Activated T-cell treated with anti-CD3 and anti-CD28 coated beads, Interleukin-2, amount 50 U/mL, for 48 hours (primary cell): ENCODE measurements around the gene STRC.
"Not testable (repeated sequence)": the region's sequence is repeated elsewhere in the genome, so short reads cannot be mapped to it uniquely, and the experiment has no call there.

Source experiments
- DNase-seq, 2 experiments: peaks; one replicate each; pipeline ENCODE4 v3.0.0-alpha.2; 2020

The STRC gene

DNA sequence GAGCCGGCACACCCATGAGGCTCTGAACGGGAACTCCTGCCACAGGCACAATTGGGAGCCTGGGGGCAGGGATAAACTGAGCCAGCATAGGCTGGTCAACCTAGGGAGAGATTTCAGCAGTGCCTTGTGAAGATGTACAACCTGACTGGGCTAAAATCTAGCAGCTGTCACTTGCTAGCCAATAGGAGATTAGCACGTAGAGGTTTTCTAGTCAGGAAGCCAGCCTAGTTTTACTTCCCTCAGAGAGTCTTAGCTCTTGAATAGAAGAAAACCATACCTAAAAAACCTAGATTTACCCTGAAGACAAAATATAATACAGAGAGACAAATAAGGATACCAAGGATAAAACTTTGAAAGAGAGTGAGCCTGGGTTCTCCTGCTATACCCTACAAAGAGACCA, 55.8 kb downstream of the STRC start:
- DNase-seq = not testable (repeated sequence)

DNA sequence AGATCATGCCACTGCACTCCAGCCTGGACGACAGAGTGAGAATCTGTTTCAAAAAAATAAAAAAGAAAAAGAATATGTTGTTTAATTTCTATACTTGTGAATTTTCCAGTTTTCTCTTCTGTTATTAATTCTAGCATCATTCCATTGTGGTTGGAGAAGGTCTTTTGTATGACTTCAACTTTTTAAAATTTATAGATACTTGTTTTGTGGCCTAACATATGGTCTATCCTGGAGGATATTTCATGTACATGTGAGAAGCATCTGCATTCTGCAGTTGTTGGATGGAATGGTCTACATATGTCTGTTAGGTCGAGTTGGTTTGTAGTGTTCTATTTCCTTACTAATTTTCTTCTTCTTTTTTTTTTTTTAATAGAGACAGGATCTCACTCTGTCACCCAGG, 65.6 kb downstream of the STRC start:
- no peak for DNase-seq

DNA sequence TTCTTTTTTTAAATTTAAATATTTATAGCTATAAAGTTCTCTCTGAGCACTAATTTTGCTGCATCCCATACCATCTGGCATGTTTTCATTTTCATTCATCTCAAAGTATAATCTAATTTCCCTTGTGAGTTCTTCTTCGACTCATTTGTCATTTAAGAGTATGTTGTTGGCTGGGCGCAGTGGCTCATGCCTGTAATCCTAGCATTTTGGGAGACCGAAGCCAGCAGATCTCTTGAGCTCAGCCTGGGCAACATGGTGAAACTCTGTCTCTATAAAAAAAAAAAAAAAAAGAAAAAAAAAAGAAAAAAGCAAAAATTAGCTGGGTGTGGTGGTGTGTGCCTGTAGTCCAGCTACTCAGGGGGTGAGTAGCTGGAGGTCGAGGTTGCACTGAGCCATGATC, 66.3 kb downstream of the STRC start:
- no peak for DNase-seq

DNA sequence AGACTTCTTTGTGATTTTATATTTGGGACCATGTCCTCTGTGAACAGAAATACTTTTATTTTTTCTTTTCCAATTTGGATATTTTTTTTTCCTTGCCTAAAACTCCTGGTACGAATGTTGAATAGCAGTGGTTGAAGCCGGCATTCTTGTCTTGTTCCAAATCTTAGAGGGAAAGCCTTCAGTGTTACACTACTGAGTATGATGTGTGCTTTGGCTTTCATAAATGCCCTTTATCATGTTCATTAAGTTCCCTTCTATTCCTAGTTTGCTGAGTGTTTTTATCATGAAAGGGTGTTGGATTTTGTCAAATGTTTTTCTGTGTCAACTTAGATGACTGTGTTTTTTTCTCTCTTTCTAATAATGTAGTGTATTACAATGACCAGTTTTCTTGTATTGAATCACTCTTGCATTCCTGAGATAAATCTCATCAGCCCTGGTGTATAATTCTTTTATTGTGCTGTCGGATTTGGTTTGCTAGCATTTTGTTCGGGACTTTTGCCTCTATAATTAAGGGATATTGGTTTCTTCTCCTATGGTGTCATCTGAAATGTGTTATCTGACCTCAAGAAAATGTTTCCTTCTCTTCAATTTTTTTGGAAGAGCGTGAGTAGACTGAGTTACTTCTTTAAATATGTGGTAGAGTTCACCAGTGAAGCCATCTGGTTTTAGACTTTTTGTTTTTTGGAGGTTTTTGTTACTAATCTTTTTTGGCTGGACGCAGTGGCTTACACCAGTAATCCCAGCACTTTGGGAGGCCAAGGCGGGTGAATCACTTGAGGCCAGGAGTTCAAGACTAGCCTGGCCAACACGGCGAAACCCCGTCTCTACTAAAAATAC, 67.9 kb downstream of the STRC start:
- DNase-seq = no peak
